ENCODE results near the gene FRK.

Gene FRK

GRCh38 chr6:116035616-116036015, 25.1 kb downstream of the FRK start:
- no peak for DNase-seq (ENCODE audit: low read depth, low spot score)

DNA sequence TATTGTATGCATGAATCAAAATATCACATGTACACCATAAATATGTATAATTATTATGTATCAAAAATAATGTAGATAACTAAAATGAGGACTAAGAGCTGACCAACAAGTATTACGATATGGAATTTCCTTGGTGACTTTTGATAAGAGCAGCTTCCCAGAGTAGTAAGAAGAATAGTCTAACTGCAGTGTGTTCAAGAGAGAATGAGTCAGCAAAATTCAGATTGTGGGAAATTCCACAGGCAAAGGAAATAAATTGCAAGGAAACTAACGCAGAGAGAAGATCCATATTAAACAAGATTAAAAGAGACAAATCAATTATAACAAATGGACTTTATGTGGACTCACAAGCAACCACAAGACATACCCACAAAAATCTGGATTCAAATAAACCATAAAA, 26.4 kb downstream of the FRK start:
- no peak for DNase-seq (ENCODE audit: low read depth, low spot score)

DNA sequence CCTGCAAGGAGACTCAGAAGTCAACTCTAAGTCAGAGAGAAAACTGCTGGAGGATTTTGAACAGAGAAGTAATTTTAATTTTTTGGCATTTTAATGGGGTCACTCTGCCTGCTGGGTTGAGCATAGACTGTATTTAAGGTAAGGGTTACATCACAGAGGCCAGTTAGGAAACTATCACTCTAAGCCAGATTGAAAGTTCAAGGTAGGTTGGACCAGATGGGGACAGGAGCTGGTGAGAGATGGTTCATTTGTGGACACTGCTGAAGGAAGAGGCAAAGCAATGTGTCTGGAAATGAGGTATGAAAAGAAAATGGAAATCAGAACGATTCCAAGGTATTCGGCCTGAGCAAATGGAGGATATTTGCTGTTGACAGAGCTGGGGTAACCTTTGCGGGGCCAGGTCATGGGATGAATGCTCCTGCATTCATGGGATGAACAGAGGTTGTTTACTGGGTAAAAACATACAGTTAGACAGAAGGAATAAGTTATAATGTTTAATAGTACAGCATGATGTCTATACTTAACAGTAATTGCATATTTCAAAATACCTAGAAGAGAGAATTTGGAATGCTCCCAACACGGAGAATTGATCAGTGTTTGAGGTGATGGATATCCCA, 26.9 kb downstream of the FRK start:
- no peak for DNase-seq (ENCODE audit: low read depth, low spot score)

- DNase-seq (ENCODE audit: low read depth, low spot score): no peak
Observed at GRCh38 chr6:116030770-116031169, 29.9 kb downstream of the FRK start.

GRCh38 chr6:116029535-116029934, 31.2 kb downstream of the FRK start:
- no peak for DNase-seq (ENCODE audit: low read depth, low spot score)

- no peak for DNase-seq (ENCODE audit: low read depth, low spot score)
Observed at GRCh38 chr6:116028233-116028632, 32.5 kb downstream of the FRK start.

- no peak for DNase-seq (ENCODE audit: low read depth, low spot score)
Observed at GRCh38 chr6:116027801-116028200, 32.9 kb downstream of the FRK start.

DNA sequence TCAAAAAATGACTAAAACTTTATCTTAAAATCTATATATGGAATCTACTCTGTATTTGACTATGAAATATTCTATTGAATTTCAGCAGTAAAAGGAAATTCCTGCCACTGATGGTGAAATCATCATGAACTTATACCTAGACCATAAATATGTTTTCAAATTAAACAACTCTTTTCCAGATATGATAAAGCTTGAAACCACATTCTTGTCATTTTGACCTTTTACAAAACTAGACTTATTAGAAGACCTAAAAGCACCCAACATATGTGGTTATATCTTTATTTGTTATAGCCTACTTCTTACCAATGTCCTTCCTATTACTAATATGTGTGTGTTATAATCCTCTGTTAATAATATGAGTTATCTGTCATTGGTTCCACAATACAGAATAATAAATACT, 35.3 kb downstream of the FRK start:
- no peak for DNase-seq (ENCODE audit: low read depth, low spot score)

GRCh38 chr6:116022841-116023445, 37.7 kb downstream of the FRK start:
- no peak for DNase-seq (ENCODE audit: low read depth, low spot score)

GRCh38 chr6:116020738-116021137, 40.0 kb downstream of the FRK start:
- DNase-seq (ENCODE audit: low read depth, low spot score): no peak

- DNase-seq (ENCODE audit: low read depth, low spot score): no peak
Observed at GRCh38 chr6:116019428-116019827, 41.3 kb downstream of the FRK start.

DNA sequence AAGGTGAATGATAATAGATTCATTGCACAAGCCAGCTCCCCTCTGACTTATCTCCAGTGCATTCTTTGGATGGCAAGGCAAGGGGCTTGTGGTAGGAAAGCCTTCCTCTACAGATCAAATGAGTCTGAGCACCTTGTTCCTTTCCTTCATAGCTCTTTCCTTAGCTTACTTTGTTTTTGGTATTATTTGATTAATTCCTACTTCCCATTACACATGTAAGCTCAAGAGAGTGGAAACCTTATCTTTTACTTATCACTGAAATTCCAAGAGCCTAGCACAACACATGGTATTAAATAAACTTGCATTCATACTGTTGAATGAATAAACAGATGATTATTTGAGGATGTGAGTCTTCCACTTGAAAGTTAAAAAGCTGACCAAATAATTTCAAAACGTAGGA, 41.7 kb downstream of the FRK start:
- DNase-seq (ENCODE audit: low read depth, low spot score): no peak

DNA sequence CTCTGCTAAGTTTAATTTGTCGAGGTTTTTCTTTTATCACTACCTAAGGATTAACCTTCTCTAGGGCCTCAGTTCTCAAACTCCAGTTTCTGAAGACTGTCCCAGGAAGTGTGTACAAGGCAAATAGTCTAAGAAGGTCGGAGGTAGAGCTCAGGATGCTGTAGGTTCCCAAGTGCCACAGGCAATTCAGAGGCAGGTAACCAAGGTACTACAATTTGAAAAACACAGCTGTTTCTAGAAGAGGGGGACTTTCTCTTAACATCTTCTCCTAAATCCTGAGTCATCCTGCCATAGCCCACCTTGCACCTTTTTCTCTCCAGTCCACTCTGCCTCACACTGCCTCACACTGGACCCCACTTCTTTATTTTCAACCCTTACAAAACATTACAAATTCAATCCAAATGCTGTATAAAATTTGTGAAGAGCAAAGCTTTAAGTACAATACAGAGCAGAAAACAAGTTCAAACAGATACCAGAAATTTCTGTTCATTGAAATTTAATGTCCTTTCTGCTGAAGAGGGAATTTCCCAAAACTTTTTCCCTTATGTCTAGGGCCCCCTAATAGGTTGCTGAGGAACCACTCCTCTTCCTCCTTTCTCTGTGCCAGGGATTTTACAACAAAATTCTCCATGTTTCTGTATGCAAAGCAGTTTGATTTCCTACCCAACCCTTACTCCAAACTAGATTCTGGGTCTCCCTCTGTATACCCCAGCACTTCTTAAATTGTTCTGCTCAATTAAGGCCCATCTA, 43.0 kb downstream of the FRK start:
- DNase-seq (ENCODE audit: low read depth, low spot score): no peak

DNA sequence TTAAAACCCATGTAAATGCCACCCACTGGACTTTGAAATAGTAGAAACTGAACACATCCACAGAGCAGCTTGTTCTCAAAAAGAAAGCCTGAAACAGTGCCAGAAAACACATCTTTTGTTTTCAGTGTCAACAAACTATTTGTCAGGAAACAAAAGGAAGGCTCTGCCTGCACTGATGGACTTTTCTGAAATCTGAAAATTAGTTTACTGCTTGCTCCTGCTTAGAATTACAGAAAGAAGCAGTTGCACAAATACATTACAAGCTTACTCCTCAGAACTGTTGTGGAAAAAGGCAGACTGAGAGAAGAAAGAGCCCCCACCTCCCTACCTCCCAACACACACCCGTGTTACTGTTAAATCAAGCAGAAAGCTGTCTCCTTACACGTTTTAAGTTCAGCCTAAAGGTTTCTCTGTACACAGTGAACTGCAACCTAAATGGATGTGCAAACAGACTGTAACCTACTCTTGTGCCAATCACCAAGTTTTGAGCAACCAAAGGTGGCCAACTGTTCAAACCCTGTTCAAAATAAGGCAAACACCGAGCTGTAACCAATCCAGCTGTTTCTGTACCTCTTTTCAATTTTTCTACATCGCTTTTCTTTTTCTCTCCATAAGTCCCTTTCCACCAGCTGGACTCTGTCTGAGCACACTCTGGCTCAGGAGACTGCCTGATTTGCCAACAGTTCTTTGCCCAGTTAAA, 43.7 kb downstream of the FRK start:
- DNase-seq (ENCODE audit: low read depth, low spot score): peak; percentile 37

GRCh38 chr6:116015983-116016382, 44.7 kb downstream of the FRK start:
- no peak for DNase-seq (ENCODE audit: low read depth, low spot score)

- DNase-seq (ENCODE audit: low read depth, low spot score): no peak
Observed at GRCh38 chr6:116015561-116015960, 45.1 kb downstream of the FRK start.

- no peak for DNase-seq (ENCODE audit: low read depth, low spot score)
Observed at GRCh38 chr6:116012951-116013350, 47.7 kb downstream of the FRK start.

GRCh38 chr6:116012471-116012949, 48.2 kb downstream of the FRK start:
- DNase-seq (ENCODE audit: low read depth, low spot score): no peak

GRCh38 chr6:116011520-116011919, 49.2 kb downstream of the FRK start:
- no peak for DNase-seq (ENCODE audit: low read depth, low spot score)

GRCh38 chr6:116010790-116011401, 49.8 kb downstream of the FRK start:
- no peak for DNase-seq (ENCODE audit: low read depth, low spot score)

DNA sequence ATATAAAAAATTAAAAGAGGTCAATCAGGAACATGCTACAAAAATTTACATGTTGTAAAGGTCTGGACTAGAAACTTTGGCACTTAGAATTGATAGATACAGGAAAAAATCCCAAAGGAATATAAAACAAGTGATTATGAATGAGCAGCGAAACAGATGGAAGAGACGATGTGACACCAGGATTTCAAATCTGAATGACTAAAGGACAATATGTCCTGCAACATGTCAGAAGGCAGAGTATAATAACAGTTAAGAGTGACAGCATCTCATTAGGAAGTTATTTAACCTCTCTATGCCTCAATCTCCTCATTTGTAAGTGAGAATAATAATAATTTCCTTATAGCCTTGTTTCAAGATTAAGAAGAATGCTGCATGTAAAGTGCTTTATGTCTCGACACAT, 50.3 kb downstream of the FRK start:
- DNase-seq (ENCODE audit: low read depth, low spot score): no peak
